Trophoblast cell (in vitro differentiated cells and primary cell): ENCODE results near the gene TNRC6C.
"Not testable (repeated sequence)": the region's sequence is repeated elsewhere in the genome, so short reads cannot be mapped to it uniquely, and the experiment has no call there.

Source experiments
- DNase-seq, 2 donors: peaks; one replicate each; pipeline ENCODE4 v3.0.0-alpha.2; 2016
- H2AFZ ChIP-seq: 2 replicates; pipeline ENCODE4 v1.6.1; 2013; ENCODE audit warnings: low read length, moderate library complexity, mild to moderate bottlenecking; ENCODE audit not compliant: insufficient read depth, poor library complexity
- H2AK5ac ChIP-seq: 2 replicates; pipeline ENCODE4 v1.6.1; 2013; ENCODE audit warnings: mild to moderate bottlenecking, low read length
- H2BK120ac ChIP-seq: 2 replicates; pipeline ENCODE4 v1.6.1; 2013; ENCODE audit warnings: low read length, mild to moderate bottlenecking, moderate library complexity; ENCODE audit not compliant: insufficient read depth, poor library complexity
- H2BK12ac ChIP-seq: 2 replicates; pipeline ENCODE4 v1.6.1; 2013; ENCODE audit warnings: mild to moderate bottlenecking, low read length, moderate library complexity
- H2BK5ac ChIP-seq: 2 replicates; pipeline ENCODE4 v1.6.1; 2013; ENCODE audit warnings: low read length, low read depth, moderate library complexity, mild to moderate bottlenecking; ENCODE audit not compliant: poor library complexity
- H3K14ac ChIP-seq: 2 replicates; pipeline ENCODE4 v1.6.1; 2013; ENCODE audit warnings: mild to moderate bottlenecking, low read length
- H3K18ac ChIP-seq: 2 replicates; pipeline ENCODE4 v1.6.1; 2013; ENCODE audit warnings: mild to moderate bottlenecking, low read length
- H3K23ac ChIP-seq: 2 replicates; pipeline ENCODE4 v1.6.1; 2013; ENCODE audit warnings: low read length
- H3K27ac ChIP-seq: 2 replicates; pipeline ENCODE4 v1.5.1; 2013; ENCODE audit warnings: low read depth, mild to moderate bottlenecking, inconsistent platforms, low read length, moderate library complexity
- H3K27me3 ChIP-seq: 2 replicates; pipeline ENCODE4 v1.6.1; 2013; ENCODE audit warnings: inconsistent platforms, mild to moderate bottlenecking, low read length, moderate library complexity; ENCODE audit not compliant: insufficient read depth
- H3K36me3 ChIP-seq, 2 experiments: 1 replicate in 1 of 2; 2 replicates in 1 of 2; pipeline ENCODE4 v1.6.1; 2013; ENCODE audit warnings: low read length in 2 of 2, mild to moderate bottlenecking in 2 of 2, moderate library complexity in 1 of 2; ENCODE audit not compliant: insufficient read depth in 2 of 2, control insufficient read depth in 1 of 2
- H3K4ac ChIP-seq: 2 replicates; pipeline ENCODE4 v1.6.1; 2013; ENCODE audit warnings: low read depth, mild to moderate bottlenecking, low read length, moderate library complexity
- H3K4me1 ChIP-seq, 2 experiments: 1 replicate in 1 of 2; 2 replicates in 1 of 2; pipeline ENCODE4 v1.6.1; 2013; ENCODE audit warnings: low read length in 2 of 2, mild to moderate bottlenecking in 2 of 2, moderate library complexity in 1 of 2; ENCODE audit not compliant: insufficient read depth in 2 of 2, control insufficient read depth in 1 of 2
- H3K4me2 ChIP-seq: 2 replicates; pipeline ENCODE4 v1.6.1; 2013; ENCODE audit warnings: inconsistent platforms, mild to moderate bottlenecking, low read length, moderate library complexity
- H3K4me3 ChIP-seq: 2 replicates; pipeline ENCODE4 v1.5.1; 2013; ENCODE audit warnings: mild to moderate bottlenecking, low read depth, low read length, inconsistent platforms
- H3K79me1 ChIP-seq: one replicate; pipeline ENCODE4 v1.6.1; 2013; ENCODE audit warnings: low read length
- H3K79me2 ChIP-seq: 2 replicates; pipeline ENCODE4 v1.6.1; 2013; ENCODE audit warnings: low read length, mild to moderate bottlenecking; ENCODE audit not compliant: control insufficient read depth, insufficient read depth, poor library complexity
- H3K9ac ChIP-seq: 2 replicates; pipeline ENCODE4 v1.6.1; 2013; ENCODE audit warnings: mild to moderate bottlenecking, low read length
- H3K9me3 ChIP-seq: 2 replicates; pipeline ENCODE4 v1.6.1; 2013; ENCODE audit warnings: low read depth, mild to moderate bottlenecking, control low read depth, inconsistent platforms, low read length; ENCODE audit not compliant: insufficient read depth
- H4K12ac ChIP-seq: 2 replicates; pipeline ENCODE4 v1.6.1; 2013; ENCODE audit warnings: low read depth, mild to moderate bottlenecking, low read length, moderate library complexity
- H4K8ac ChIP-seq: 2 replicates; pipeline ENCODE4 v1.6.1; 2013; ENCODE audit warnings: low read depth, mild to moderate bottlenecking, low read length, moderate library complexity
- H4K91ac ChIP-seq: one replicate; pipeline ENCODE4 v1.6.1; 2013; ENCODE audit warnings: low read depth, mild to moderate bottlenecking, low read length, moderate library complexity
- WGBS: extraction: QIAGEN DNeasy Blood & Tissue Kit; methylation state at CpG from one replicate; pipeline ENCODE4 v1.1.7; 2013; ENCODE audit warnings: missing lambda C conversion rate; ENCODE audit not compliant: insufficient read length, insufficient coverage; ENCODE audit errors: extremely low coverage; 5-methylcytosine and 5-hydroxymethylcytosine counted together

Gene TNRC6C

GRCh38 chr17:78082355-78082872 lies 123.9 kb downstream of the TNRC6C start:
- H2AK5ac ChIP-seq, H4K8ac ChIP-seq, H2BK120ac ChIP-seq, H3K27ac ChIP-seq, H2BK12ac ChIP-seq, H3K27me3 ChIP-seq, H3K4me1 ChIP-seq, H3K4ac ChIP-seq, H3K14ac ChIP-seq, H3K36me3 ChIP-seq, DNase-seq, H2BK5ac ChIP-seq, H3K79me2 ChIP-seq, H3K4me2 ChIP-seq, H3K9ac ChIP-seq, H3K79me1 ChIP-seq, H4K12ac ChIP-seq, H2AFZ ChIP-seq, H3K18ac ChIP-seq, H3K23ac ChIP-seq, H3K4me3 ChIP-seq, H4K91ac ChIP-seq, H3K9me3 ChIP-seq: not testable (repeated sequence)
- no CpG with 5 or more reads among the region's 5 CpGs for WGBS

- Histone ChIP-seq H3K4me2 (no peak overlapping the region), H3K9me3 (no peaks in the 10 kb centered on the region), H3K79me2 (no peaks in the 10 kb centered on the region), H3K9ac (no peak overlapping the region), H3K4ac (no peak overlapping the region), H2AK5ac (no peak overlapping the region), H3K23ac (no peak overlapping the region), H4K12ac (no peak overlapping the region), H3K14ac (no peak overlapping the region), H3K4me3 (no peak overlapping the region), H4K8ac (no peak overlapping the region), H3K18ac (no peak overlapping the region), H3K79me1 (no peaks in the 10 kb centered on the region), H2AFZ (no peak overlapping the region), H3K36me3 (peaks cover 4 to 8% of the 10 kb centered on the region in 2 experiments), H3K27me3 (no peaks in the 10 kb centered on the region), H2BK12ac (no peak overlapping the region), H3K4me1 (no peaks in the 10 kb centered on the region), H4K91ac (no peak overlapping the region), H2BK5ac (no peak overlapping the region), H3K27ac (no peak overlapping the region), H2BK120ac (no peak overlapping the region)
- WGBS: no CpG with 5 or more reads among the region's 7 CpGs
- DNase-seq: no peak
These were observed 124.5 kb downstream of the TNRC6C start for GRCh38 chr17:78082988-78083387.

GRCh38 chr17:78086740-78087139 lies 128.2 kb downstream of the TNRC6C start:
- Histone ChIP-seq H3K4me3 (peak overlapping the region; percentile 20), H3K9ac (no peak overlapping the region), H3K27me3 (no peaks in the 10 kb centered on the region), H3K36me3 (peaks cover 4 to 6% of the 10 kb centered on the region in 2 experiments), H2BK5ac (no peak overlapping the region), H3K79me1 (no peaks in the 10 kb centered on the region), H3K18ac (no peak overlapping the region), H3K27ac (no peak overlapping the region), H2AK5ac (no peak overlapping the region), H3K4me2 (no peak overlapping the region), H3K14ac (no peak overlapping the region), H4K91ac (no peak overlapping the region), H3K23ac (no peak overlapping the region), H2AFZ (no peak overlapping the region), H2BK120ac (no peak overlapping the region), H4K8ac (no peak overlapping the region), H3K4me1 (no peaks in the 10 kb centered on the region), H3K4ac (no peak overlapping the region), H4K12ac (no peak overlapping the region), H2BK12ac (no peak overlapping the region), H3K79me2 (no peaks in the 10 kb centered on the region), H3K9me3 (no peaks in the 10 kb centered on the region)
- no CpG with 5 or more reads among the region's 13 CpGs for WGBS
- no peak for DNase-seq

GRCh38 chr17:78088529-78088928 lies 130.0 kb downstream of the TNRC6C start:
- H2BK12ac ChIP-seq: no peak overlapping the region
- H3K4me3 ChIP-seq: no peak overlapping the region
- H3K36me3 ChIP-seq: peaks cover 7 to 10% of the 10 kb centered on the region in 2 experiments
- H3K14ac ChIP-seq: no peak overlapping the region
- no peak overlapping the region for H4K8ac ChIP-seq
- no peaks in the 10 kb centered on the region for H3K9me3 ChIP-seq
- H4K12ac ChIP-seq: no peak overlapping the region
- H2BK5ac ChIP-seq: no peak overlapping the region
- H3K9ac ChIP-seq: no peak overlapping the region
- H2AFZ ChIP-seq: no peak overlapping the region
- H3K79me1 ChIP-seq: no peaks in the 10 kb centered on the region
- no peak overlapping the region for H3K27ac ChIP-seq
- no peak overlapping the region for H3K4me2 ChIP-seq
- H3K4ac ChIP-seq: no peak overlapping the region
- no peak overlapping the region for H3K23ac ChIP-seq
- no peak overlapping the region for H2BK120ac ChIP-seq
- H4K91ac ChIP-seq: no peak overlapping the region
- H3K4me1 ChIP-seq: no peaks in the 10 kb centered on the region
- H3K79me2 ChIP-seq: no peaks in the 10 kb centered on the region
- H3K18ac ChIP-seq: no peak overlapping the region
- no peaks in the 10 kb centered on the region for H3K27me3 ChIP-seq
- no CpG with 5 or more reads among the region's 1 CpG for WGBS
- DNase-seq: no peak
- H2AK5ac ChIP-seq: no peak overlapping the region
